Measurements from ENCODE around the gene OAS1. TPM values are rescaled to one million over a fixed set of nuclear protein-coding genes. Genes with fewer than 3 reads are reported as not detected.

The OAS1 gene
- 10 to 100 TPM; 17.3 to 41.9 TPM for total RNA-seq

GRCh38 chr12:112906712-112907414, at the start of gene OAS1:
OAS1 (plus strand) TSS chr12:112906962; CDS start chr12:112907040, 78 bp downstream.
- peaks cover 5 to 6% of the 10 kb centered on the region in 2 donors for H3K36me3 Mint-ChIP-seq (ENCODE audit: insufficient read depth in 2 of 2)
- no peaks in the 10 kb centered on the region for H3K27me3 Mint-ChIP-seq (ENCODE audit: low read depth)
- ATAC-seq (replicated peaks in 1 of 2) = peak; percentile 80
- peak; percentile 26 for DNase-seq
- H3K4me1 Mint-ChIP-seq (ENCODE audit: low read depth) = peaks cover 56% of the 10 kb centered on the region
- H3K9me3 Mint-ChIP-seq = peaks cover 0 to 2% of the 10 kb centered on the region in 2 donors
- H3K4me3 Mint-ChIP-seq = peak within 1 kb of the TSS; percentile 89 to 94
- H3K27ac Mint-ChIP-seq = peak within 1 kb of the TSS; percentile 78

GRCh38 chr12:112859291-112859690, 47.5 kb upstream of the OAS1 start:
- DNase-seq (no peak), ATAC-seq (replicated peaks in 1 of 2) (no peak)
- Mint-ChIP-seq H3K4me3 (no peak overlapping the region), H3K4me1 (ENCODE audit: low read depth) (no peaks in the 10 kb centered on the region), H3K9me3 (no peaks in the 10 kb centered on the region), H3K27ac (no peak overlapping the region), H3K36me3 (ENCODE audit: insufficient read depth in 2 of 2) (no peaks in the 10 kb centered on the region), H3K27me3 (ENCODE audit: low read depth) (peaks cover 28% of the 10 kb centered on the region)

- Mint-ChIP-seq H3K36me3 (ENCODE audit: insufficient read depth in 2 of 2) (no peaks in the 10 kb centered on the region), H3K9me3 (no peaks in the 10 kb centered on the region), H3K4me1 (ENCODE audit: low read depth) (no peaks in the 10 kb centered on the region), H3K27me3 (ENCODE audit: low read depth) (peaks cover 22% of the 10 kb centered on the region), H3K27ac (no peak overlapping the region), H3K4me3 (no peak overlapping the region)
- ATAC-seq (replicated peaks in 1 of 2) (no peak), DNase-seq (no peak)
Observed at GRCh38 chr12:112860181-112860580, 46.6 kb upstream of the OAS1 start.

- Mint-ChIP-seq H3K4me3 (no peak overlapping the region), H3K9me3 (no peaks in the 10 kb centered on the region), H3K36me3 (ENCODE audit: insufficient read depth in 2 of 2) (no peaks in the 10 kb centered on the region), H3K27me3 (ENCODE audit: low read depth) (peaks cover 11% of the 10 kb centered on the region), H3K4me1 (ENCODE audit: low read depth) (no peaks in the 10 kb centered on the region), H3K27ac (no peak overlapping the region)
- ATAC-seq (replicated peaks in 1 of 2) = no peak
- no peak for DNase-seq
Observed at GRCh38 chr12:112861284-112861683, 45.5 kb upstream of the OAS1 start.

- Mint-ChIP-seq H3K27me3 (ENCODE audit: low read depth) (peaks cover 21% of the 10 kb centered on the region), H3K27ac (no peak overlapping the region), H3K36me3 (ENCODE audit: insufficient read depth in 2 of 2) (no peaks in the 10 kb centered on the region), H3K9me3 (no peaks in the 10 kb centered on the region), H3K4me3 (no peak overlapping the region), H3K4me1 (ENCODE audit: low read depth) (no peaks in the 10 kb centered on the region)
- no peak for ATAC-seq (replicated peaks in 1 of 2)
- DNase-seq = no peak
Observed at GRCh38 chr12:112862636-112863290, 44.0 kb upstream of the OAS1 start.

- Mint-ChIP-seq H3K36me3 (ENCODE audit: insufficient read depth in 2 of 2) (no peaks in the 10 kb centered on the region), H3K27me3 (ENCODE audit: low read depth) (peaks cover 34% of the 10 kb centered on the region), H3K4me3 (no peak overlapping the region), H3K9me3 (no peaks in the 10 kb centered on the region), H3K4me1 (ENCODE audit: low read depth) (no peaks in the 10 kb centered on the region), H3K27ac (no peak overlapping the region)
- DNase-seq = no peak
- no peak for ATAC-seq (replicated peaks in 1 of 2)
Observed at GRCh38 chr12:112868459-112869041, 38.2 kb upstream of the OAS1 start.

- no peak overlapping the region for H3K27ac Mint-ChIP-seq
Observed at GRCh38 chr12:112869091-112869490, 37.7 kb upstream of the OAS1 start.

GRCh38 chr12:112869778-112870177, 37.0 kb upstream of the OAS1 start:
- ATAC-seq (replicated peaks in 1 of 2) (no peak), DNase-seq (no peak)
- H3K36me3 Mint-ChIP-seq (ENCODE audit: insufficient read depth in 2 of 2) = no peaks in the 10 kb centered on the region
- peaks cover 42% of the 10 kb centered on the region for H3K27me3 Mint-ChIP-seq (ENCODE audit: low read depth)
- no peaks in the 10 kb centered on the region for H3K4me1 Mint-ChIP-seq (ENCODE audit: low read depth)
- no peak overlapping the region for H3K27ac Mint-ChIP-seq
- H3K4me3 Mint-ChIP-seq = no peak overlapping the region
- no peaks in the 10 kb centered on the region for H3K9me3 Mint-ChIP-seq

More at GRCh38 chr12:112869091-112869490, 37.7 kb upstream of the OAS1 start:
- no peak for ATAC-seq (replicated peaks in 1 of 2)
- no peak overlapping the region for H3K4me3 Mint-ChIP-seq
- peaks cover 36% of the 10 kb centered on the region for H3K27me3 Mint-ChIP-seq (ENCODE audit: low read depth)
- H3K4me1 Mint-ChIP-seq (ENCODE audit: low read depth) = no peaks in the 10 kb centered on the region
- DNase-seq = no peak
- no peaks in the 10 kb centered on the region for H3K36me3 Mint-ChIP-seq (ENCODE audit: insufficient read depth in 2 of 2)
- no peaks in the 10 kb centered on the region for H3K9me3 Mint-ChIP-seq

GRCh38 chr12:112870267-112870980, 36.3 kb upstream of the OAS1 start:
- ATAC-seq (replicated peaks in 1 of 2) (no peak), DNase-seq (no peak)
- Mint-ChIP-seq H3K9me3 (no peaks in the 10 kb centered on the region), H3K27me3 (ENCODE audit: low read depth) (peaks cover 48% of the 10 kb centered on the region), H3K27ac (no peak overlapping the region), H3K36me3 (ENCODE audit: insufficient read depth in 2 of 2) (no peaks in the 10 kb centered on the region), H3K4me3 (no peak overlapping the region), H3K4me1 (ENCODE audit: low read depth) (no peaks in the 10 kb centered on the region)

- H3K27me3 Mint-ChIP-seq (ENCODE audit: low read depth) = peaks cover 50% of the 10 kb centered on the region
- H3K27ac Mint-ChIP-seq = no peak overlapping the region
- no peaks in the 10 kb centered on the region for H3K36me3 Mint-ChIP-seq (ENCODE audit: insufficient read depth in 2 of 2)
- ATAC-seq (replicated peaks in 1 of 2) (no peak), DNase-seq (no peak)
- no peak overlapping the region for H3K4me3 Mint-ChIP-seq
- H3K9me3 Mint-ChIP-seq = no peaks in the 10 kb centered on the region
- H3K4me1 Mint-ChIP-seq (ENCODE audit: low read depth) = no peaks in the 10 kb centered on the region
Observed at GRCh38 chr12:112875608-112876007, 31.2 kb upstream of the OAS1 start.

- DNase-seq = no peak
- ATAC-seq (replicated peaks in 1 of 2) = no peak
- H3K27ac Mint-ChIP-seq = no peak overlapping the region
- H3K4me3 Mint-ChIP-seq = no peak overlapping the region
- H3K4me1 Mint-ChIP-seq (ENCODE audit: low read depth) = no peaks in the 10 kb centered on the region
- H3K36me3 Mint-ChIP-seq (ENCODE audit: insufficient read depth in 2 of 2) = no peaks in the 10 kb centered on the region
- no peaks in the 10 kb centered on the region for H3K9me3 Mint-ChIP-seq
- H3K27me3 Mint-ChIP-seq (ENCODE audit: low read depth) = peaks cover 50% of the 10 kb centered on the region
Observed at GRCh38 chr12:112876506-112876905, 30.3 kb upstream of the OAS1 start.

GRCh38 chr12:112877006-112877405, 29.8 kb upstream of the OAS1 start:
- H3K27me3 Mint-ChIP-seq (ENCODE audit: low read depth) = peaks cover 50% of the 10 kb centered on the region
- H3K9me3 Mint-ChIP-seq = no peaks in the 10 kb centered on the region
- DNase-seq = no peak
- H3K4me3 Mint-ChIP-seq = no peak overlapping the region
- H3K36me3 Mint-ChIP-seq (ENCODE audit: insufficient read depth in 2 of 2) = no peaks in the 10 kb centered on the region
- H3K27ac Mint-ChIP-seq = no peak overlapping the region
- no peaks in the 10 kb centered on the region for H3K4me1 Mint-ChIP-seq (ENCODE audit: low read depth)
- no peak for ATAC-seq (replicated peaks in 1 of 2)

- Mint-ChIP-seq H3K4me3 (no peak overlapping the region), H3K4me1 (ENCODE audit: low read depth) (no peaks in the 10 kb centered on the region), H3K27ac (no peak overlapping the region), H3K36me3 (ENCODE audit: insufficient read depth in 2 of 2) (no peaks in the 10 kb centered on the region), H3K27me3 (ENCODE audit: low read depth) (peaks cover 46% of the 10 kb centered on the region), H3K9me3 (no peaks in the 10 kb centered on the region)
- DNase-seq (no peak), ATAC-seq (replicated peaks in 1 of 2) (no peak)
Observed at GRCh38 chr12:112878488-112878887, 28.3 kb upstream of the OAS1 start.
